ENCODE data around the gene MED12. TPM values are rescaled to one million over a fixed set of nuclear protein-coding genes. Genes with fewer than 3 reads are reported as not detected.

The MED12 gene
- total and polyA plus RNA-seq, 2 donors from 2014 or later = 5.2 to 42.7 TPM

GRCh38 chrX:71148278-71148663, 29.9 kb downstream of the MED12 start:
- no peaks in the 10 kb centered on the region for H3K27me3 ChIP-seq (ENCODE audit: control insufficient read depth, insufficient read depth, low read length)
- no peak overlapping the region for H3K27ac ChIP-seq (ENCODE audit: low read depth in 2 of 2, low read length in 2 of 2)
- FAIRE-seq (no peak), DNase-seq (no peak)
- H3K4me3 ChIP-seq (ENCODE audit: low read length in 3 of 3) = no peak overlapping the region
- no peaks in the 10 kb centered on the region for H3K36me3 ChIP-seq (ENCODE audit: control insufficient read depth in 2 of 3, insufficient read depth in 3 of 3, low read length in 3 of 3)
- no peak overlapping the region for H3K9ac ChIP-seq (ENCODE audit: low read length in 3 of 3)
- peaks cover 0 to 6% (median 0%) of the 10 kb centered on the region in 3 donors for H3K4me1 ChIP-seq (ENCODE audit: control insufficient read depth in 2 of 3, insufficient read depth in 2 of 3, low read depth in 1 of 3, low read length in 3 of 3)
- TF ChIP-seq CTCF (IDR thresholded peaks at IDR 0.05; ENCODE audit: borderline replicate concordance, extremely low read depth, insufficient read depth) = no peak
- intact Hi-C loops (cut with DNase I) = no loop called here
- no peaks in the 10 kb centered on the region for H3K9me3 ChIP-seq (ENCODE audit: control insufficient read depth in 2 of 3, insufficient read depth in 1 of 3, low read length in 3 of 3)

- intact Hi-C loops (cut with DNase I) = no loop called here
- Histone ChIP-seq H3K4me1 (ENCODE audit: control insufficient read depth in 2 of 3, insufficient read depth in 2 of 3, low read depth in 1 of 3, low read length in 3 of 3) (peaks cover 0 to 1% (median 0%) of the 10 kb centered on the region in 3 donors), H3K4me3 (ENCODE audit: low read length in 3 of 3) (no peak overlapping the region), H3K27ac (ENCODE audit: low read depth in 2 of 2, low read length in 2 of 2) (no peak overlapping the region), H3K9ac (ENCODE audit: low read length in 3 of 3) (no peak overlapping the region), H3K36me3 (ENCODE audit: control insufficient read depth in 2 of 3, insufficient read depth in 3 of 3, low read length in 3 of 3) (no peaks in the 10 kb centered on the region), H3K27me3 (ENCODE audit: control insufficient read depth, insufficient read depth, low read length) (no peaks in the 10 kb centered on the region), H3K9me3 (ENCODE audit: control insufficient read depth in 2 of 3, insufficient read depth in 1 of 3, low read length in 3 of 3) (no peaks in the 10 kb centered on the region)
- FAIRE-seq (no peak), DNase-seq (no peak)
- TF ChIP-seq CTCF (IDR thresholded peaks at IDR 0.05; ENCODE audit: borderline replicate concordance, extremely low read depth, insufficient read depth) = no peak
Measured at GRCh38 chrX:71151366-71151765, 33.0 kb downstream of the MED12 start.

GRCh38 chrX:71154196-71154595, 35.8 kb downstream of the MED12 start:
- peaks cover 0 to 2% (median 0%) of the 10 kb centered on the region in 3 donors for H3K36me3 ChIP-seq (ENCODE audit: control insufficient read depth in 2 of 3, insufficient read depth in 3 of 3, low read length in 3 of 3)
- no peaks in the 10 kb centered on the region for H3K4me1 ChIP-seq (ENCODE audit: control insufficient read depth in 2 of 3, insufficient read depth in 2 of 3, low read depth in 1 of 3, low read length in 3 of 3)
- H3K9ac ChIP-seq (ENCODE audit: low read length in 3 of 3) = no peak overlapping the region
- no peaks in the 10 kb centered on the region for H3K9me3 ChIP-seq (ENCODE audit: control insufficient read depth in 2 of 3, insufficient read depth in 1 of 3, low read length in 3 of 3)
- no peak overlapping the region for H3K4me3 ChIP-seq (ENCODE audit: low read length in 3 of 3)
- H3K27ac ChIP-seq (ENCODE audit: low read depth in 2 of 2, low read length in 2 of 2) = no peak overlapping the region
- no peak for DNase-seq
- no peaks in the 10 kb centered on the region for H3K27me3 ChIP-seq (ENCODE audit: control insufficient read depth, insufficient read depth, low read length)
- FAIRE-seq = no peak
- no peak for TF ChIP-seq CTCF (IDR thresholded peaks at IDR 0.05; ENCODE audit: borderline replicate concordance, extremely low read depth, insufficient read depth)
- intact Hi-C loops (cut with DNase I) = no loop called here

GRCh38 chrX:71154641-71155040, 36.2 kb downstream of the MED12 start:
- DNase-seq (no peak), FAIRE-seq (no peak)
- H3K4me1 ChIP-seq (ENCODE audit: control insufficient read depth in 2 of 3, insufficient read depth in 2 of 3, low read depth in 1 of 3, low read length in 3 of 3) = no peaks in the 10 kb centered on the region
- intact Hi-C loops (cut with DNase I) = no loop called here
- H3K4me3 ChIP-seq (ENCODE audit: low read length in 3 of 3) = no peak overlapping the region
- H3K9ac ChIP-seq (ENCODE audit: low read length in 3 of 3) = no peak overlapping the region
- no peak for TF ChIP-seq CTCF (IDR thresholded peaks at IDR 0.05; ENCODE audit: borderline replicate concordance, extremely low read depth, insufficient read depth)
- no peak overlapping the region for H3K27ac ChIP-seq (ENCODE audit: low read depth in 2 of 2, low read length in 2 of 2)
- peaks cover 0 to 2% (median 0%) of the 10 kb centered on the region in 3 donors for H3K36me3 ChIP-seq (ENCODE audit: control insufficient read depth in 2 of 3, insufficient read depth in 3 of 3, low read length in 3 of 3)
- no peaks in the 10 kb centered on the region for H3K27me3 ChIP-seq (ENCODE audit: control insufficient read depth, insufficient read depth, low read length)
- H3K9me3 ChIP-seq (ENCODE audit: control insufficient read depth in 2 of 3, insufficient read depth in 1 of 3, low read length in 3 of 3) = no peaks in the 10 kb centered on the region

Measured in kidney (tissue), 14 donors.